ENCODE results near the gene KLK6.

GRCh38 chr19:50924586-50924985, 44.8 kb downstream of the KLK6 start:
- TF ChIP-seq CTCF (IDR thresholded peaks at IDR 0.05) (no peak), POLR2A (IDR thresholded peaks at IDR 0.05) (no peak), EP300 (IDR thresholded peaks at IDR 0.05) (no peak), POLR2AphosphoS5 (IDR thresholded peaks at IDR 0.05) (no peak)
